ENCODE results near the gene KRT86. TPM values are rescaled to one million over a fixed set of nuclear protein-coding genes. Genes with fewer than 3 reads are reported as not detected.

The KRT86 gene
- total and polyA plus RNA-seq, 2 of the 13 experiments (the other 11 are each of a cell fraction or from before 2014, with no cell fraction given) = not detected

GRCh38 chr12:52317468-52318052 is 43.1 kb downstream of the KRT86 start:
- Histone ChIP-seq H3K4me3 (replicated peaks in 1 of 3; ENCODE audit: insufficient read depth in 1 of 3, low read depth in 2 of 3, low read length in 3 of 3) (no peak overlapping the region), H3K9me3 (ENCODE audit: low read length) (no peaks in the 10 kb centered on the region), H2AFZ (ENCODE audit: low read length) (no peak overlapping the region), H3K27me3 (ENCODE audit: control insufficient read depth in 1 of 2, insufficient read depth in 2 of 2, low read length in 2 of 2) (peaks cover 14 to 59% of the 10 kb centered on the region in 2 experiments; a peak in 4 of 5 replicates), H4K20me1 (ENCODE audit: insufficient read depth, low read length) (no peaks in the 10 kb centered on the region), H3K36me3 (replicated peaks in 1 of 2; ENCODE audit: control insufficient read depth in 1 of 2, insufficient read depth in 2 of 2, low read length in 2 of 2) (no peaks in the 10 kb centered on the region), H3K79me2 (ENCODE audit: insufficient read depth, low read length) (no peaks in the 10 kb centered on the region), H3K9ac (ENCODE audit: insufficient read depth, low read depth, low read length) (no peak overlapping the region), H3K4me1 (ENCODE audit: insufficient read depth, low read length) (peaks cover 3% of the 10 kb centered on the region), H3K27ac (ENCODE audit: extremely low read length, insufficient read depth, low read length) (no peak overlapping the region), H3K4me2 (ENCODE audit: low read depth, low read length) (no peak overlapping the region)
- FAIRE-seq (no peak), DNase-seq (ENCODE audit: low spot score) (no peak), ATAC-seq (no peak)
- no TSS peak for BruUV-seq (replicated peaks)
- in situ Hi-C loops (cut with HindIII; ENCODE audit: extremely low pct_ligation_motif_present, low pct_unique_long_range_greater_than_20kb) = no loop called here
- POLR2A ChIA-PET = no interaction called here
- CTCF ChIA-PET (ENCODE audit: low intra/inter-chr PET ratio, low total read pairs) = no interaction called here
- TF ChIP-seq CBX5 (CRISPR knock-in tag; IDR thresholded peaks at IDR 0.05; ENCODE audit: borderline replicate concordance) = no peak
- TF ChIP-seq ZNF138 (CRISPR knock-in tag; IDR thresholded peaks at IDR 0.05; ENCODE audit: low read depth) = no peak
- TF ChIP-seq ZNF263 (CRISPR knock-in tag; IDR thresholded peaks at IDR 0.05) = no peak
- no peak for TF ChIP-seq CHCHD3 (CRISPR knock-in tag; IDR thresholded peaks at IDR 0.05)
- no peak for TF ChIP-seq ZFYVE20 (CRISPR knock-in tag; IDR thresholded peaks at IDR 0.05; ENCODE audit: borderline replicate concordance, low read depth)
- no peak for TF ChIP-seq ZNF460 (CRISPR knock-in tag; IDR thresholded peaks at IDR 0.05; ENCODE audit: borderline replicate concordance)
- no peak for TF ChIP-seq EEA1 (CRISPR knock-in tag; IDR thresholded peaks at IDR 0.05; ENCODE audit: borderline replicate concordance)
- TF ChIP-seq ZBTB1 (CRISPR knock-in tag; IDR thresholded peaks at IDR 0.05; ENCODE audit: borderline replicate concordance) = no peak
- TF ChIP-seq TEAD3 (CRISPR knock-in tag; optimal IDR thresholded peaks at IDR 0.05; ENCODE audit: borderline replicate concordance) = no peak
- no peak for TF ChIP-seq ELK4 (CRISPR knock-in tag; IDR thresholded peaks at IDR 0.05; ENCODE audit: borderline replicate concordance)
- no peak for TF ChIP-seq ZNF619 (CRISPR knock-in tag; IDR thresholded peaks at IDR 0.05)
- intact Hi-C loops (cut with micrococcal nuclease; ENCODE audit: unreplicated experiment) = no loop called here
- 29% methylated on average over 8 of the region's 12 CpGs for WGBS (ENCODE audit: low lambda C conversion rate)

Measured in HepG2 (cell line).